Fibroblast of skin of left biceps (primary cell): ENCODE measurements around the gene ACHE.
"Not testable (repeated sequence)": the region's sequence is repeated elsewhere in the genome, so short reads cannot be mapped to it uniquely, and the experiment has no call there.

Experiments
- DNase-seq, 2 experiments: peaks; one replicate each; pipeline ENCODE4 v3.0.0-alpha.2; 2013; ENCODE audit warnings: low read depth in 2 of 2

The ACHE gene

GRCh38 chr7:100861616-100861985 lies 34.1 kb downstream of the ACHE start:
- no peak for DNase-seq

- DNase-seq: no peak
These were observed 34.7 kb downstream of the ACHE start for GRCh38 chr7:100860702-100861615.

GRCh38 chr7:100859856-100860255 lies 35.8 kb downstream of the ACHE start:
- no peak for DNase-seq

- DNase-seq: no peak
These were observed 38.8 kb downstream of the ACHE start for GRCh38 chr7:100856871-100857282.

GRCh38 chr7:100855515-100855914 lies 40.2 kb downstream of the ACHE start:
- DNase-seq: no peak

GRCh38 chr7:100854899-100855298 lies 40.8 kb downstream of the ACHE start:
- not testable (repeated sequence) for DNase-seq

GRCh38 chr7:100854146-100854895 lies 41.4 kb downstream of the ACHE start:
- DNase-seq: no peak

- peak; percentile 63 to 67 for DNase-seq
These were observed 43.4 kb downstream of the ACHE start, which contains the start of gene SLC12A9 for GRCh38 chr7:100852048-100852872. Gene SLC12A9 (plus strand): TSS chr7:100852713. CDS start chr7:100854198, 1,485 bp downstream.

- DNase-seq: no peak
These were observed 48.3 kb downstream of the ACHE start for GRCh38 chr7:100847360-100847759.

- no peak for DNase-seq
These were observed 55.1 kb downstream of the ACHE start for GRCh38 chr7:100840470-100841100.
